Neutrophil (primary cell): ENCODE measurements around the gene ARSJ.

Source experiments
- H3K27ac ChIP-seq: fragments of 200-600 bp; sonication (generic); 2 replicates; pipeline ENCODE4 v1.5.1; 2016; ENCODE audit warnings: mild to moderate bottlenecking, moderate library complexity
- H3K27me3 ChIP-seq: fragments of 200-600 bp; sonication (generic); 2 replicates; pipeline ENCODE4 v1.6.0; 2016; ENCODE audit warnings: mild to moderate bottlenecking
- H3K36me3 ChIP-seq: fragments of 200-600 bp; sonication (generic); 2 replicates; pipeline ENCODE4 v1.5.1; 2017
- H3K4me1 ChIP-seq, 2 experiments: fragments of 200-600 bp in 1 of 2; sonication (generic) in 1 of 2; 1 replicate in 1 of 2; 2 replicates in 1 of 2; pipeline versions ENCODE4 v1.5.1 to v1.6.1; 2013 to 2016; ENCODE audit warnings: low read depth in 1 of 2, low read length in 1 of 2, mild to moderate bottlenecking in 1 of 2, moderate library complexity in 1 of 2; ENCODE audit not compliant: control insufficient read depth in 1 of 2, insufficient read depth in 1 of 2
- H3K4me3 ChIP-seq, 2 experiments: fragments of 200-600 bp in 1 of 2; sonication (generic) in 1 of 2; 1 replicate in 1 of 2; 2 replicates in 1 of 2; pipeline ENCODE4 v1.5.1; 2013 to 2016; ENCODE audit warnings: low read depth in 1 of 2, low read length in 1 of 2, mild to moderate bottlenecking in 1 of 2, moderate library complexity in 1 of 2
- H3K9me3 ChIP-seq: fragments of 200-600 bp; sonication (generic); 2 replicates; pipeline ENCODE4 v1.5.1; 2016
- CTCF ChIP-seq: fragments of 200-600 bp; sonication (generic); IDR thresholded peaks from 2 replicates; pipeline ENCODE4 v1.5.1; 2016; ENCODE audit warnings: antibody characterized with exemption

Gene ARSJ

GRCh38 chr4:113955948-113956347 lies 23.5 kb downstream of the ARSJ start:
- TF ChIP-seq CTCF, result no peak
- Histone ChIP-seq H3K4me1 (no peaks in the 10 kb centered on the region), H3K9me3 (no peaks in the 10 kb centered on the region), H3K36me3 (no peaks in the 10 kb centered on the region), H3K27me3 (peaks cover 6% of the 10 kb centered on the region), H3K4me3 (no peak overlapping the region), H3K27ac (no peak overlapping the region)

- H3K4me1 ChIP-seq, result no peaks in the 10 kb centered on the region
Observed at GRCh38 chr4:113955411-113955810, 24.0 kb downstream of the ARSJ start.

DNA sequence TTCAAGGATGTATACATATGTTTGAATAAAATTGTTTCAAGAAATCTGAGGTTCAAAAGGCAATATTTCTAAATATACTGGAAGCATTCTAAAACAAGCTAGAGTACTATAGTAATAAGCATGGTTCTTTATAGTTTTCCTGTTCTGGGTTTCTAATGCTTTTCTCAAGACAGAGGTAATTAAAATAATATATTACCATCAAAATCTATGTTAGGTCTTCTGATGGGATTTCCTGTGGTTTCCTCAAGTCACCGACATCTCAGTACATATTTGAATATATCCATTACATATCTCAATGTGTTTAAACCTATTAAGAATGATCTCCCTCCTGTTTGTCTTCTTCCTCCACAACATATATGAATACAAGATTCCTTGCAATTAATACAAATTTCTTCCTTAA lies 25.6 kb downstream of the ARSJ start:
- no peaks in the 10 kb centered on the region for H3K4me1 ChIP-seq
- H3K27me3 ChIP-seq, result peaks cover 6% of the 10 kb centered on the region
- no peaks in the 10 kb centered on the region for H3K9me3 ChIP-seq
- H3K4me3 ChIP-seq, result no peak overlapping the region
- no peak for TF ChIP-seq CTCF
- H3K36me3 ChIP-seq, result no peaks in the 10 kb centered on the region
- H3K27ac ChIP-seq, result no peak overlapping the region

More at GRCh38 chr4:113955411-113955810, 24.0 kb downstream of the ARSJ start:
- Histone ChIP-seq H3K9me3 (no peaks in the 10 kb centered on the region), H3K27me3 (peaks cover 6% of the 10 kb centered on the region), H3K36me3 (no peaks in the 10 kb centered on the region), H3K27ac (no peak overlapping the region), H3K4me3 (no peak overlapping the region)
- no peak for TF ChIP-seq CTCF

GRCh38 chr4:113952452-113953029 lies 26.9 kb downstream of the ARSJ start:
- H3K4me3 ChIP-seq, result no peak overlapping the region
- no peaks in the 10 kb centered on the region for H3K9me3 ChIP-seq
- peaks cover 6% of the 10 kb centered on the region for H3K27me3 ChIP-seq
- H3K4me1 ChIP-seq, result no peaks in the 10 kb centered on the region
- no peaks in the 10 kb centered on the region for H3K36me3 ChIP-seq
- no peak for TF ChIP-seq CTCF
- no peak overlapping the region for H3K27ac ChIP-seq

DNA sequence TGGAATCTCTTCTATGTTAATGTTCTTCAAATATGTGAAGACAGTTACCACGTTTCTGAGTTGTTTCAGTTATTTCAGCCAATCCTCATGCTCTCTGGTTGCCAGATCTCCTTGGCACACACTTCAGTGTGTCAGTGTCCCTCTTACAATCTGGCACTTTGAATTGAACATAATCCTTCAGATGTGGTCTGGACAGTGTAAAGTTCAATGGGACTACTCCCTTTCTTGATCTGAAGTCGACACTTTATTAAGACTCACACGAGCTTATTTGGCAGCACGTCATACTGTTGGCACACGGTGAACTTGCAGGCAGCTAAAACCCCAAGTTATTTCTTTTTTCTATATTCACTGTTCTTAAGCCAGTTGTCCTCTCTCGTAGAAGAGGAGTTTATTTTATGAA lies 28.2 kb downstream of the ARSJ start:
- Histone ChIP-seq H3K9me3 (no peaks in the 10 kb centered on the region), H3K27ac (no peak overlapping the region), H3K36me3 (no peaks in the 10 kb centered on the region), H3K4me1 (no peaks in the 10 kb centered on the region), H3K27me3 (peaks cover 6% of the 10 kb centered on the region), H3K4me3 (no peak overlapping the region)
- TF ChIP-seq CTCF, result no peak

- peaks cover 6% of the 10 kb centered on the region for H3K27me3 ChIP-seq
- no peaks in the 10 kb centered on the region for H3K4me1 ChIP-seq
- TF ChIP-seq CTCF, result no peak
- no peak overlapping the region for H3K27ac ChIP-seq
- H3K36me3 ChIP-seq, result no peaks in the 10 kb centered on the region
- H3K9me3 ChIP-seq, result no peaks in the 10 kb centered on the region
- H3K4me3 ChIP-seq, result no peak overlapping the region
Observed at GRCh38 chr4:113950207-113950606, 29.2 kb downstream of the ARSJ start.
